Stimulated activated CD8-positive, alpha-beta memory T cell treated with anti-CD3 and anti-CD28 coated beads, Interleukin-12 subunit alpha, Interleukin-12 subunit beta, amount 100 ng/mL, for 4 hours (primary cell): ENCODE measurements around the gene PRELID1.
A peak's percentile ranks its signal among the peaks of the same experiment; 100 is the strongest.
"Not testable (repeated sequence)": the region's sequence is repeated elsewhere in the genome, so short reads cannot be mapped to it uniquely, and the experiment has no call there.

Source experiments
- DNase-seq: peaks from one replicate; pipeline ENCODE4 v3.0.0-alpha.2; 2020; ENCODE audit warnings: low read depth

Gene PRELID1, protein sequence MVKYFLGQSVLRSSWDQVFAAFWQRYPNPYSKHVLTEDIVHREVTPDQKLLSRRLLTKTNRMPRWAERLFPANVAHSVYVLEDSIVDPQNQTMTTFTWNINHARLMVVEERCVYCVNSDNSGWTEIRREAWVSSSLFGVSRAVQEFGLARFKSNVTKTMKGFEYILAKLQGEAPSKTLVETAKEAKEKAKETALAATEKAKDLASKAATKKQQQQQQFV

GRCh38 chr5:177303121-177303924 lies at the start of gene PRELID1, which contains the start of gene RAB24:
Gene PRELID1, plus strand, starts transcription at chr5:177303799. Its CDS starts 187 bp downstream, at chr5:177303986.
Gene RAB24, minus strand, starts transcription at chr5:177303719. Its CDS starts 431 bp downstream, at chr5:177303288.
- DNase-seq: peak; percentile 79

DNA sequence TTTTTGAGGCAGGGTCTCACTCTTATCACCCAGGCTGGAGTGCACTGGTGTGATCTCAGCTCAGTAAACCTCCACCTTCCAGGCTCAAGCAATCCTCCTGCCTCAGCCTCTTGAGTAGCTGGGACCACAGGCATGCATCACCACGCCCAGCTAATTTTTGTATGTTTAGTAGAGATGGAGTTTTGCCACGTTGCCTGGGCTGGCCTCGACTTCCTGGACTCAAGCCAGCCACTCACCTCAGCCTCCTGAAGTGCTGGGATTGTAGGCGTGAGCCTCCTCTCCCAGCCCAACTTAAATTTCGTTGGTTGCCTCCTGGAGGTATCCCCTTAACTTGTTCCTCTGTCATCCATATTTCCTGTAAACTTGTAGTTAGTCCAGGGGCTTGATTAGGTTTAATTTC lies 47.3 kb upstream of the PRELID1 start:
- DNase-seq: no peak

DNA sequence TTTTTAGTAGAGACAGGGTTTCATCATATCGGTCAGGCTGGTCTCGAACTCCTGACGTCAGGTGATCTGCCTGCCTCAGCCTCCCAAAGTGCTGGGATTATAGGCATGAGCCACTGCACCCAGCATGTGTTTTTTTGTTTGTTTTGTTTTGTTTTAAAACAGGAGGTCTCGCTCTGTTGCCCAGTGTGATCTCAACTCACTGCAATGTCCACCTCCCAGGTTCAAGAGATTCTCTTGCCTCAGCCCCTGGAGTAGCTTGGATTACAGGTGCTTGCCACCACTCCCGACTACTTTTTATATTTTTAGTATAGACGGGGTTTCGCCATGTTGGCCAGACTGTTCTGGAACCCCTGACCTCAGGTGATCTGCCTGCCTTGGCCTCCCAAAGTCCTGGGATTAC lies 44.9 kb upstream of the PRELID1 start:
- DNase-seq: not testable (repeated sequence)

GRCh38 chr5:177260961-177261360 lies 42.6 kb upstream of the PRELID1 start:
- DNase-seq: no peak

DNA sequence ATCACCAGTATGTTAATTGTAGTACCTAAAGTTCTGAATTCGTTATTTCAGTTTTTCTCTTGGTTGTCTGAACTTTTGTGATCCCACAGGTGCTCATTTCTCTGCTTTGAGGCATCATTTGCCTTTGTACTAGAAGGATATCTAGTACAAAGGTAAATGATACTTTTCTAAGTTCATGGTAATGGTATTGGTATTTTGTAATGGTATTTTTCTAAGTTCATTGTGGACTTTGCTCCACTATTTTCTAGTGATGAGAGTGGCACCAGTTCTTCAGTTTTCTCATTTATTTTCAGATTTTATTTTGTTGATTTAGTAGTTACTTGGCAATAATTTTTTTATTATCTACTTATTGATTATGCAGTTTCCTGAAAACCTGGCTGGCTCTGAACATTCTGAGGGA lies 42.1 kb upstream of the PRELID1 start:
- DNase-seq: no peak

- DNase-seq: no peak
These were observed 39.4 kb upstream of the PRELID1 start for GRCh38 chr5:177264178-177264577.

- DNase-seq: no peak
These were observed 38.2 kb upstream of the PRELID1 start for GRCh38 chr5:177265395-177265794.

- DNase-seq: no peak
These were observed 34.2 kb upstream of the PRELID1 start for GRCh38 chr5:177269232-177269895.

- DNase-seq: no peak
These were observed 33.6 kb upstream of the PRELID1 start for GRCh38 chr5:177269976-177270375.

- DNase-seq: no peak
These were observed 32.9 kb upstream of the PRELID1 start for GRCh38 chr5:177270653-177271052.

DNA sequence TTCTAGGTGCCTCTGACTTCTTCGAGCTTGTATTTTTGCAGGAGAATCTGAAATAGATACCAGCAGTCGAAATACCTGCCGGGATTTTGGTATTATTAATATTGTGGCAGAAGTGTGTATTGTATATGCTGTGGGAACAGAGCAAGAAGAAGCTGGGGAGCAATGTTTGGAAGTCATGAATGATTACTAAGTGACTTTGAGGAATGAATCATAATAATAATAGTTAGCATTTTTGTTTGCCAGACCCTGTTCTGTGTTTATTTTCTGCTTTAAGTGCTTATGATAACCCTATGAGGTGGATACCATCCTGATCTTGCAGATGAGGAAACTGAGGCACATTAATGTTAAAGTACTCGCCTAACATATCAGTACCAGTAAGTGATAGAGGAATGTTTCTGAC lies 32.5 kb upstream of the PRELID1 start:
- no peak for DNase-seq

DNA sequence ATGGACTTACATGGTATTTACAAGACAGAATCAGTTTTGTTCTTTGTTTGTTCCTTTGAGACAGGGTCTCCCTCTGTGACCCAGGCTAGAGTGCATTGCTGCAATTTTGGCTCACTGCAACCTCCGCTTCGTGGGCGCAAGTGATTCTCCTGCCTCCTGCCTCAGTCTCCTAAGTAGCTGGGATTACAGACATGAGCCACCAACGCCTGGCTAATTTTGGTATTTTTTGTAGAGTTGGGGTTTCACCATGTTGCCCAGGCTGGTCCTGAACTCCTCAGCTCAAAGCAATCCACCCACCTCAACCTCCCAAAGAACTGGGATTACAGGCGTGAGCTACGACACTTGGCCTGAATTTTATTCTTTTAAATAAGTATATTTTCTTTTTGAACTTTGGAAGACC lies 27.7 kb upstream of the PRELID1 start:
- no peak for DNase-seq

DNA sequence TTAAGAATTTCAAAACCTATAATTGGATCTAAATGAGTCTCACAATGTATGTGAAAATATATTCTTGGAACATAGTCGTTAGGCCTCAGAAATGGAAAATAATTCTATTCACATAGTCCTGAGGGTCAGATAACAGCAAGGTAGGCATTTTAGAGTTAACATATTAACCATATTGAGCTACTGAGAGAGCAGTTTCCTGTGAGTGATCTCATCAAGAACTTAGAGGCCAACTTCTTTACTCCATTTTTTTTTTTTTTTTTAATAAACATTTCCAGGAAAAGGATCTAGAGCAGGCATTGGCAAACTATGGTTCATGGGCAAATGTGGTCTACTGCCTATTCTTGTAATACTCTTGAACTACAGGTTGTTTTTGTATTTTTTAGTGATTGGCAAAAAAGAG lies 26.7 kb upstream of the PRELID1 start:
- no peak for DNase-seq

DNA sequence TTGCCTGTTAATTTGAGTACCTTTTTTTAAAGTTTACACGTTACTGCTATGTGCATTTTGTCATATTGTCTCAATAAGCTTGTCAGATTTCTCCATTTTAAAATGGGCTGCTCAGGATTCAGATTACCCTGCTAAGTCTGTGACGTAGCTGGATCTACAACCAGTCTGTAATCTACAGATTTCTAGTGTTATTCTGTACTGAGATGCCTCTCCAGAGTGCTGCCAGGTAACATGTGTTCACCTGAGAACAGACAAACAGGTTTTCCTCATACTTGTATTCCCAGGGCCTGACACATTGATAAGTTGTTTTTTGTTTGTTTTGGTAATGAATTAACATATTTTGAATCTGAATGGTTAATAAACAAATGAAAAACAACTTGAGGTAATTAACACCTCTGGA lies 15.4 kb upstream of the PRELID1 start:
- DNase-seq: no peak

- DNase-seq: no peak
These were observed 12.6 kb upstream of the PRELID1 start for GRCh38 chr5:177290816-177291596.

GRCh38 chr5:177291735-177292134 lies 11.9 kb upstream of the PRELID1 start:
- no peak for DNase-seq

- DNase-seq: no peak
These were observed 9.6 kb upstream of the PRELID1 start for GRCh38 chr5:177293819-177294581.

DNA sequence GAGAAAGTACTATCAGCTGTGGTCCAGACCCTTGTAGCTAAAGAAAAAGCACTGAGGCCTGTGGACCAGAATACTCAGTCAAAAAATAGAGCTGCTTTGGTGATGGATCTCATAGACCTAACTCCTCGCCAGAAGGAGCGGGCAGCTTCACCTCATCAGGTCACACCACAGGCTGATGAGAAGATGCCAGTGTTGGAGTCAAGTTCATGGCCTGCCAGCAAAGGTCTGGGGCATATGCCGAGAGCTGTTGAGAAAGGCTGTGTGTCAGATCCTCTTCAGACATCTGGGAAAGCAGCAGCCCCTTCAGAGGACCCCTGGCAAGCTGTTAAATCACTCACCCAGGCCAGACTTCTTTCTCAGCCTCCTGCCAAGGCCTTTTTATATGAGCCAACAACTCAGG lies 9.0 kb upstream of the PRELID1 start:
- no peak for DNase-seq

- no peak for DNase-seq
These were observed 7.7 kb upstream of the PRELID1 start for GRCh38 chr5:177295924-177296323.

- DNase-seq: no peak
These were observed 7.0 kb upstream of the PRELID1 start for GRCh38 chr5:177296581-177296980.

- DNase-seq: no peak
These were observed 5.7 kb upstream of the PRELID1 start for GRCh38 chr5:177297922-177298321.
